GM06990 (cell line): ENCODE measurements around the gene PCDHA5.
"Not testable (repeated sequence)": the region's sequence is repeated elsewhere in the genome, so short reads cannot be mapped to it uniquely, and the experiment has no call there.

Experiments
- DNase-seq: peaks from one replicate; pipeline ENCODE4 v3.0.0-alpha.2; 2011; ENCODE audit not compliant: insufficient read length; ENCODE audit errors: extremely low read depth
- H3K27me3 ChIP-seq: replicated peaks from 2 replicates; pipeline ENCODE4 v1.6.0; 2011; ENCODE audit warnings: low read length; ENCODE audit not compliant: control insufficient read depth, insufficient read depth
- H3K36me3 ChIP-seq: 2 replicates; pipeline ENCODE4 v1.5.1; 2011; ENCODE audit warnings: low read length; ENCODE audit not compliant: control insufficient read depth, insufficient read depth
- H3K4me3 ChIP-seq: replicated peaks from 2 replicates; pipeline ENCODE4 v1.5.1; 2011; ENCODE audit warnings: low read depth, mild to moderate bottlenecking, control low read depth, low read length
- CTCF ChIP-seq: IDR thresholded peaks from 2 replicates; pipeline ENCODE4 v1.5.1; 2011; ENCODE audit warnings: low read length, control low read depth, mild to moderate bottlenecking, inconsistent platforms; ENCODE audit not compliant: insufficient read depth, poor library complexity, severe bottlenecking

PCDHA5 gene

GRCh38 chr5:140823475-140823874 is 2.1 kb downstream of the PCDHA5 start:
- Histone ChIP-seq H3K4me3 (no peak overlapping the region), H3K36me3 (no peaks in the 10 kb centered on the region), H3K27me3 (no peaks in the 10 kb centered on the region)
- DNase-seq = no peak
- TF ChIP-seq CTCF = no peak

- DNase-seq = no peak
- no peak for TF ChIP-seq CTCF
- Histone ChIP-seq H3K36me3 (no peaks in the 10 kb centered on the region), H3K27me3 (no peaks in the 10 kb centered on the region), H3K4me3 (no peak within 1 kb of the TSS)
Observed at GRCh38 chr5:140827704-140828361, 6.4 kb downstream of the PCDHA5 start, which contains the start of gene PCDHA6. TSS of gene PCDHA6 (plus strand) at chr5:140827960. CDS start at chr5:140828092, 132 bp downstream.

- no peaks in the 10 kb centered on the region for H3K27me3 ChIP-seq
- no peaks in the 10 kb centered on the region for H3K36me3 ChIP-seq
- no peak for TF ChIP-seq CTCF
- no peak for DNase-seq
- H3K4me3 ChIP-seq = no peak overlapping the region
Observed at GRCh38 chr5:140828362-140828737, 6.9 kb downstream of the PCDHA5 start.

GRCh38 chr5:140829511-140830501 is 8.4 kb downstream of the PCDHA5 start:
- DNase-seq, H3K36me3 ChIP-seq: not testable (repeated sequence)

GRCh38 chr5:140833993-140834392 is 12.6 kb downstream of the PCDHA5 start, which contains the start of gene PCDHA7:
TSS of gene PCDHA7 (plus strand) at chr5:140834269. CDS start at chr5:140834384, 115 bp downstream.
- Histone ChIP-seq H3K4me3 (no peak within 1 kb of the TSS), H3K27me3 (no peaks in the 10 kb centered on the region), H3K36me3 (no peaks in the 10 kb centered on the region)
- TF ChIP-seq CTCF = no peak
- no peak for DNase-seq

More at GRCh38 chr5:140829511-140830501, 8.4 kb downstream of the PCDHA5 start:
- not testable (repeated sequence) for H3K4me3 ChIP-seq, H3K27me3 ChIP-seq

- H3K4me3 ChIP-seq, H3K36me3 ChIP-seq, H3K27me3 ChIP-seq, DNase-seq: not testable (repeated sequence)
Observed at GRCh38 chr5:140834439-140835008, 13.1 kb downstream of the PCDHA5 start.
